ENCODE data around the gene ZNF239.
"Not testable (repeated sequence)": the region's sequence is repeated elsewhere in the genome, so short reads cannot be mapped to it uniquely, and the experiment has no call there.

Gene ZNF239

GRCh38 chr10:43557214-43557613, 17.2 kb downstream of the ZNF239 start:
- peaks cover 5% of the 10 kb centered on the region; the same call in 1 of the 2 replicates for H3K9me3 ChIP-seq (ENCODE audit: insufficient read depth, low read depth, low read length)
- H2AFZ ChIP-seq (ENCODE audit: low read length): no peak overlapping the region
- H3K27me3 ChIP-seq (ENCODE audit: insufficient read depth, low read length, poor library complexity, severe bottlenecking): no peaks in the 10 kb centered on the region
- H3K9me2 ChIP-seq (replicated peaks; ENCODE audit: low read depth, low read length): no peaks in the 10 kb centered on the region
- no peaks in the 10 kb centered on the region for H4K20me1 ChIP-seq (ENCODE audit: insufficient read depth, low read length, poor library complexity, severe bottlenecking)
- no peaks in the 10 kb centered on the region for H3K36me3 ChIP-seq (ENCODE audit: insufficient read depth, low read length)
- H3K4me2 ChIP-seq (ENCODE audit: low read depth, low read length, poor library complexity, severe bottlenecking): no peak overlapping the region
- H3K79me2 ChIP-seq (ENCODE audit: insufficient read depth, low read length): no peaks in the 10 kb centered on the region
- H3K4me3 ChIP-seq (ENCODE audit: low read length, poor library complexity, severe bottlenecking): no peak overlapping the region
- TF ChIP-seq EZH2phosphoT487 (IDR thresholded peaks at IDR 0.05; ENCODE audit: borderline replicate concordance) (no peak), CTCF (conservative IDR thresholded peaks at IDR 0.05; ENCODE audit: low read length) (no peak)
- H3K9ac ChIP-seq (ENCODE audit: low read depth, low read length, poor library complexity, severe bottlenecking): no peak overlapping the region
- H3K4me1 ChIP-seq (ENCODE audit: insufficient read depth, low read length, poor library complexity, severe bottlenecking): no peaks in the 10 kb centered on the region
- H3F3A ChIP-seq (ENCODE audit: low read depth): no peaks in the 10 kb centered on the region

DNA sequence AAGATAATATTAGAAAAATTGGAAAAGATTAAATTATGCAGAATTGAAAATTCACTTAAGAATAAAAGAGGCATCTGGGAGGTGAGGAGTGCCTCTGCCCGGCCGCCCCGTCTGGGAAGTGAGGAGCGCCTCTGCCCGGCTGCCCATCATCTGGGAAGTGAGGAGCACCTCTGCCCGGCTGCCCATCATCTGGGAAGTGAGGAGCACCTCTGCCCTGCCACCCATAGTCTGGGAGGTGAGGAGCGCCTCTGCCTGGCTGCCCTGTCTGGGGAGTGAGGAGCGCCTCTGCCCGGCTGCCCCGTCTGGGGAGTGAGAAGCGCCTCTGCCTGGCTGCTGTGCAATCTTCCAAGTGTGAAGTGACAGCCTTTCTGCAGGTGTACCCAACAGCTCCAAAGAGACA, 30.7 kb downstream of the ZNF239 start:
- not testable (repeated sequence) for H3K4me3 ChIP-seq (ENCODE audit: low read length, poor library complexity, severe bottlenecking); H3K9me2 ChIP-seq (replicated peaks; ENCODE audit: low read depth, low read length); H3K36me3 ChIP-seq (ENCODE audit: insufficient read depth, low read length); H4K20me1 ChIP-seq (ENCODE audit: insufficient read depth, low read length, poor library complexity, severe bottlenecking); H3F3A ChIP-seq (ENCODE audit: low read depth); H3K27me3 ChIP-seq (ENCODE audit: insufficient read depth, low read length, poor library complexity, severe bottlenecking); H3K9ac ChIP-seq (ENCODE audit: low read depth, low read length, poor library complexity, severe bottlenecking); H3K4me1 ChIP-seq (ENCODE audit: insufficient read depth, low read length, poor library complexity, severe bottlenecking); H2AFZ ChIP-seq (ENCODE audit: low read length); H3K9me3 ChIP-seq (ENCODE audit: insufficient read depth, low read depth, low read length); H3K79me2 ChIP-seq (ENCODE audit: insufficient read depth, low read length); H3K4me2 ChIP-seq (ENCODE audit: low read depth, low read length, poor library complexity, severe bottlenecking)

GRCh38 chr10:43524434-43525247, 49.8 kb downstream of the ZNF239 start:
- Histone ChIP-seq H3K9ac (ENCODE audit: low read depth, low read length, poor library complexity, severe bottlenecking) (no peak overlapping the region), H2AFZ (ENCODE audit: low read length) (no peak overlapping the region), H3K36me3 (ENCODE audit: insufficient read depth, low read length) (no peaks in the 10 kb centered on the region), H3K4me1 (ENCODE audit: insufficient read depth, low read length, poor library complexity, severe bottlenecking) (no peaks in the 10 kb centered on the region), H3K79me2 (ENCODE audit: insufficient read depth, low read length) (no peaks in the 10 kb centered on the region), H3K9me2 (replicated peaks; ENCODE audit: low read depth, low read length) (no peaks in the 10 kb centered on the region), H3K4me3 (ENCODE audit: low read length, poor library complexity, severe bottlenecking) (no peak overlapping the region), H3F3A (ENCODE audit: low read depth) (no peaks in the 10 kb centered on the region), H3K9me3 (ENCODE audit: insufficient read depth, low read depth, low read length) (peaks cover 28% of the 10 kb centered on the region; the same call in 1 of the 2 replicates), H3K27me3 (ENCODE audit: insufficient read depth, low read length, poor library complexity, severe bottlenecking) (no peaks in the 10 kb centered on the region), H3K4me2 (ENCODE audit: low read depth, low read length, poor library complexity, severe bottlenecking) (no peak overlapping the region), H4K20me1 (ENCODE audit: insufficient read depth, low read length, poor library complexity, severe bottlenecking) (no peaks in the 10 kb centered on the region)
- TF ChIP-seq EZH2phosphoT487 (IDR thresholded peaks at IDR 0.05; ENCODE audit: borderline replicate concordance): no peak
- TF ChIP-seq CTCF (conservative IDR thresholded peaks at IDR 0.05; ENCODE audit: low read length): no peak

Data from Loucy (cell line).